Right ventricle myocardium inferior (tissue), 1 donor: Measurements from ENCODE around the gene PAFAH1B1. TPM values are rescaled to one million over a fixed set of nuclear protein-coding genes. Genes with fewer than 3 reads are reported as not detected.
"Not testable (repeated sequence)": the region's sequence is repeated elsewhere in the genome, so short reads cannot be mapped to it uniquely, and the experiment has no call there.

Experiments used
- ATAC-seq: fragments of 200-7000 bp; cut with Tn5 transposase; one replicate; pipeline ENCODE4 v1.9.1; 2020; ENCODE audit warnings: mild to moderate bottlenecking, moderate library complexity
- DNase-seq: peaks from one replicate; pipeline ENCODE4 v3.0.0; 2021; ENCODE audit errors: missing footprints
- intact Hi-C: fragments of 100-400 bp; cut with DNase I; formaldehyde crosslinking; loops from one replicate; pipeline ENCODE4 v1.11.0; 2022
- total RNA-seq: library from RNA; stranded (reverse); fragmentation: NEBNext Ultra II Directional; extraction: Animal tissue kit (Norgen Biotek cat#: 25700); gene quantifications from one replicate; pipeline ENCODE4 v1.2.1, GENCODE V29; 2021
- donor health status: DM: no; HTN: yes; CAD: no; lungs with severe emphysema.

PAFAH1B1 gene
- total RNA-seq, 1 donor from 2014 or later, result 115 TPM

GRCh38 chr17:2591040-2591640, 2.3 kb upstream of the PAFAH1B1 start:
- intact Hi-C loops, result loop anchor here (5.0 to 10.0 kb wide), 2 partner anchors 46 to 106 kb away; no protein-coding TSS in a partner anchor
- no peak for ATAC-seq
- no peak for DNase-seq

- intact Hi-C loops, result loop anchor here (1.0 to 10.0 kb wide), 3 partner anchors 43 to 109 kb away; partner anchors contain the start of gene METTL16
- ATAC-seq (peak; percentile 84), DNase-seq (peak; percentile 92)
Observed at GRCh38 chr17:2593821-2594721, 617 bp downstream of the PAFAH1B1 start.

- ATAC-seq (no peak), DNase-seq (no peak)
- intact Hi-C loops, result loop anchor here (5.0 to 10.0 kb wide), 3 partner anchors 42 to 110 kb away; no protein-coding TSS in a partner anchor
Observed at GRCh38 chr17:2594722-2595599, 1.5 kb downstream of the PAFAH1B1 start.

- ATAC-seq, result no peak
- no peak for DNase-seq
- intact Hi-C loops, result loop anchor here (5.0 to 10.0 kb wide), 2 partner anchors 72 to 111 kb away; no protein-coding TSS in a partner anchor
Observed at GRCh38 chr17:2595716-2596115, 2.3 kb downstream of the PAFAH1B1 start.

- no peak for DNase-seq
- intact Hi-C loops, result loop anchor here (1.0 to 10.0 kb wide), 3 partner anchors 69 to 113 kb away; no protein-coding TSS in a partner anchor
- no peak for ATAC-seq
Observed at GRCh38 chr17:2598166-2598565, 4.7 kb downstream of the PAFAH1B1 start.

GRCh38 chr17:2602597-2603017, 9.2 kb downstream of the PAFAH1B1 start:
- DNase-seq (no peak), ATAC-seq (no peak)
- intact Hi-C loops, result no loop called here

- no peak for ATAC-seq
- DNase-seq, result no peak
- intact Hi-C loops, result no loop called here
Observed at GRCh38 chr17:2608350-2608913, 15.0 kb downstream of the PAFAH1B1 start.

- DNase-seq, result no peak
- ATAC-seq, result no peak
- intact Hi-C loops, result no loop called here
Observed at GRCh38 chr17:2609091-2609490, 15.6 kb downstream of the PAFAH1B1 start.

GRCh38 chr17:2610195-2611175, 17.0 kb downstream of the PAFAH1B1 start:
- ATAC-seq (no peak), DNase-seq (no peak)
- intact Hi-C loops, result no loop called here

- intact Hi-C loops, result no loop called here
- DNase-seq, result no peak
- ATAC-seq, result no peak
Observed at GRCh38 chr17:2611627-2612026, 18.2 kb downstream of the PAFAH1B1 start.

- intact Hi-C loops, result no loop called here
- ATAC-seq (no peak), DNase-seq (no peak)
Observed at GRCh38 chr17:2612630-2613029, 19.2 kb downstream of the PAFAH1B1 start.

- ATAC-seq (no peak), DNase-seq (no peak)
- intact Hi-C loops, result no loop called here
Observed at GRCh38 chr17:2613089-2613808, 19.8 kb downstream of the PAFAH1B1 start.

GRCh38 chr17:2615882-2616281, 22.4 kb downstream of the PAFAH1B1 start:
- DNase-seq, result no peak
- intact Hi-C loops, result no loop called here
- ATAC-seq, result no peak

- intact Hi-C loops, result loop anchor here (10.0 kb wide), 1 partner anchor 106 kb away; the partner anchor contains the start of gene METTL16
- ATAC-seq (no peak), DNase-seq (no peak)
Observed at GRCh38 chr17:2621241-2621640, 27.8 kb downstream of the PAFAH1B1 start.

- not testable (repeated sequence) for ATAC-seq, DNase-seq
- intact Hi-C loops, result loop anchor here (10.0 kb wide), 1 partner anchor 107 kb away; the partner anchor contains the start of gene METTL16
Observed at GRCh38 chr17:2621951-2622405, 28.5 kb downstream of the PAFAH1B1 start.

GRCh38 chr17:2622721-2623301, 29.4 kb downstream of the PAFAH1B1 start:
- intact Hi-C loops, result loop anchor here (10.0 kb wide), 1 partner anchor 108 kb away; the partner anchor contains the start of gene METTL16
- not testable (repeated sequence) for DNase-seq, ATAC-seq
